IMR-90 (cell line): ENCODE measurements around the gene GAB1. TPM values are rescaled to one million over a fixed set of nuclear protein-coding genes. Genes with fewer than 3 reads are reported as not detected.

ENCODE experiments used
- ATAC-seq: fragments of 200-7000 bp; cut with Tn5 transposase; 2 replicates; pipeline ENCODE4 v1.9.1; 2020; ENCODE audit warnings: low read depth, mild to moderate bottlenecking, moderate library complexity
- BruUV-seq: library from RNA; stranded (reverse); fragments of 400-500 nt; replicated peaks from 2 replicates; lab custom pipeline; 2021; lab: Mats Ljungman, UMichigan
- CTCF ChIA-PET: fragments of 300-600 bp; formaldehyde crosslinking; extraction: SDS; loops from one replicate; lab custom pipeline; 2021; ENCODE audit warnings: antibody characterized with exemption; lab: Yijun Ruan, JAX
- POLR2A ChIA-PET: fragments of 300-600 bp; sonication (Branson Sonifier 250); formaldehyde crosslinking; loops from one replicate; lab custom pipeline; 2022; ENCODE audit warnings: antibody characterized with exemption; ENCODE audit not compliant: unreplicated experiment; lab: Charles Lee
- DNase-seq: peaks from one replicate; pipeline ENCODE4 v3.0.0; 2013
- H2AFZ ChIP-seq: replicated peaks from 2 replicates; pipeline ENCODE3; 2013; ENCODE audit warnings: low read length, mild to moderate bottlenecking; ENCODE audit not compliant: poor library complexity
- H2AK5ac ChIP-seq: 2 replicates; pipeline ENCODE4 v1.6.1; 2013; ENCODE audit warnings: low read depth, low read length, inconsistent platforms
- H2AK9ac ChIP-seq: replicated peaks from 2 replicates; pipeline ENCODE3; 2013; ENCODE audit warnings: mild to moderate bottlenecking, low read depth, low read length, moderate library complexity; ENCODE audit not compliant: poor library complexity
- H2BK120ac ChIP-seq: 2 replicates; pipeline ENCODE4 v1.6.1; 2013; ENCODE audit warnings: low read depth, low read length, inconsistent platforms
- H2BK15ac ChIP-seq: 3 replicates; pipeline ENCODE4 v1.6.1; 2013; ENCODE audit warnings: low read depth, low read length, inconsistent platforms
- H2BK20ac ChIP-seq: 2 replicates; pipeline ENCODE4 v1.6.1; 2013; ENCODE audit warnings: low read depth, mild to moderate bottlenecking, inconsistent platforms, low read length, moderate library complexity
- H2BK5ac ChIP-seq: 2 replicates; pipeline ENCODE4 v1.6.1; 2013; ENCODE audit warnings: mild to moderate bottlenecking, low read depth, low read length, inconsistent platforms; ENCODE audit not compliant: poor library complexity, severe bottlenecking
- H3K14ac ChIP-seq: replicated peaks from 2 replicates; pipeline ENCODE4 v1.6.1; 2013; ENCODE audit warnings: low read depth, low read length, inconsistent platforms
- H3K18ac ChIP-seq: 2 replicates; pipeline ENCODE4 v1.6.1; 2013; ENCODE audit warnings: low read depth, low read length, control low read depth
- H3K23ac ChIP-seq: 2 replicates; pipeline ENCODE4 v1.6.1; 2013; ENCODE audit warnings: low read depth, low read length, inconsistent platforms
- H3K27ac ChIP-seq: 2 replicates; pipeline ENCODE4 v1.5.1; 2013; ENCODE audit warnings: mild to moderate bottlenecking, control low read depth, low read length; ENCODE audit not compliant: insufficient read depth
- H3K27me3 ChIP-seq: 2 replicates; pipeline ENCODE4 v1.6.1; 2013; ENCODE audit warnings: low read length; ENCODE audit not compliant: control insufficient read depth, insufficient read depth
- H3K36me3 ChIP-seq: 2 replicates; pipeline ENCODE4 v1.6.1; 2013; ENCODE audit warnings: low read length, mixed read lengths; ENCODE audit not compliant: control insufficient read depth, insufficient read depth
- H3K4ac ChIP-seq: 2 replicates; pipeline ENCODE4 v1.6.1; 2013; ENCODE audit warnings: low read depth, low read length, inconsistent platforms
- H3K4me1 ChIP-seq: 2 replicates; pipeline ENCODE4 v1.6.1; 2013; ENCODE audit warnings: low read length, mixed read lengths; ENCODE audit not compliant: control insufficient read depth, insufficient read depth
- H3K4me2 ChIP-seq: 2 replicates; pipeline ENCODE4 v1.6.1; 2013; ENCODE audit warnings: low read depth, mild to moderate bottlenecking, control low read depth, low read length, moderate library complexity
- H3K4me3 ChIP-seq: 2 replicates; pipeline ENCODE4 v1.5.1; 2013; ENCODE audit warnings: low read depth, mild to moderate bottlenecking, control low read depth, low read length, moderate library complexity; ENCODE audit not compliant: insufficient read depth
- H3K56ac ChIP-seq: 2 replicates; pipeline ENCODE4 v1.6.1; 2013; ENCODE audit warnings: low read length, inconsistent platforms; ENCODE audit not compliant: insufficient read depth; ENCODE audit errors: extremely low read depth
- H3K79me1 ChIP-seq, 2 experiments: 2 replicates each; pipeline ENCODE4 v1.6.1; 2013; ENCODE audit warnings: low read length in 2 of 2, inconsistent platforms in 1 of 2, low read depth in 1 of 2
- H3K9ac ChIP-seq: 2 replicates; pipeline ENCODE4 v1.6.1; 2013; ENCODE audit warnings: low read depth, low read length, control low read depth
- H3K9me1 ChIP-seq: 2 replicates; pipeline ENCODE4 v1.6.1; 2013; ENCODE audit warnings: low read length, inconsistent platforms; ENCODE audit not compliant: insufficient read depth
- H3K9me3 ChIP-seq: 2 replicates; pipeline ENCODE4 v1.6.1; 2013; ENCODE audit warnings: low read length; ENCODE audit not compliant: control insufficient read depth, insufficient read depth
- H4K20me1 ChIP-seq: 2 replicates; pipeline ENCODE4 v1.6.1; 2013; ENCODE audit warnings: low read length, inconsistent platforms; ENCODE audit not compliant: insufficient read depth
- H4K5ac ChIP-seq: 2 replicates; pipeline ENCODE4 v1.6.1; 2013; ENCODE audit warnings: mild to moderate bottlenecking, low read depth, low read length, control low read depth
- H4K8ac ChIP-seq, 2 experiments: 2 replicates each; pipeline ENCODE4 v1.6.1; 2013; ENCODE audit warnings: low read depth in 2 of 2, low read length in 2 of 2, control low read depth in 1 of 2, inconsistent platforms in 1 of 2
- H4K91ac ChIP-seq: 2 replicates; pipeline ENCODE4 v1.6.1; 2013; ENCODE audit warnings: low read depth, low read length, inconsistent platforms; ENCODE audit not compliant: insufficient read depth
- CEBPB ChIP-seq: IDR thresholded peaks from 2 replicates; pipeline ENCODE4 v1.6.1; 2012; ENCODE audit warnings: low read depth, low read length, improper control_type of control experiment
- RCOR1 ChIP-seq: IDR thresholded peaks from 2 replicates; pipeline ENCODE4 v1.6.1; 2012; ENCODE audit warnings: mild to moderate bottlenecking, low read length, improper control_type of control experiment; ENCODE audit not compliant: insufficient replicate concordance
- WGBS, 2 experiments: methylation state at CpG; one replicate each; pipeline versions ENCODE4 v1.1.5 to v1.1.7; 2013; ENCODE audit warnings: missing lambda C conversion rate in 2 of 2; ENCODE audit not compliant: insufficient read length in 1 of 2; ENCODE audit errors: extremely low coverage in 2 of 2; 5-methylcytosine and 5-hydroxymethylcytosine counted together
- dilution Hi-C: fragments of 300-500 bp; cut with HindIII; formaldehyde crosslinking; loops from one replicate; pipeline ENCODE4 v1.14.3; 2018; ENCODE audit warnings: low sequenced_read_pairs; ENCODE audit not compliant: unreplicated experiment
- in situ Hi-C: fragments of 300-500 bp; cut with MboI; formaldehyde crosslinking; loops from 3 replicates; pipeline ENCODE4 v1.14.3; 2019; ENCODE audit warnings: low sequenced_read_pairs, inconsistent platforms, mixed read lengths
- intact Hi-C: fragments of 100-400 bp; cut with micrococcal nuclease; formaldehyde crosslinking; loops from 2 replicates; pipeline ENCODE4 v1.10.0; 2022
- polyA plus RNA-seq, 3 experiments: library from polyadenylated mRNA; depleted of rRNA; stranded (reverse); fragments of >200 nt; gene quantifications; 2 replicates each; pipeline ENCODE4 v1.2.3, GENCODE V29; 2012; ENCODE audit warnings: low replicate concordance in 1 of 3
- total RNA-seq: library from RNA; depleted of rRNA; stranded (reverse); fragments of >200 nt; gene quantifications from 2 replicates; pipeline ENCODE4 v1.2.3, GENCODE V29; 2012

Gene GAB1
- total and polyA plus RNA-seq, 2 of the 4 experiments (the other 2 are of a cell fraction): 2.8 to 12.0 TPM

DNA sequence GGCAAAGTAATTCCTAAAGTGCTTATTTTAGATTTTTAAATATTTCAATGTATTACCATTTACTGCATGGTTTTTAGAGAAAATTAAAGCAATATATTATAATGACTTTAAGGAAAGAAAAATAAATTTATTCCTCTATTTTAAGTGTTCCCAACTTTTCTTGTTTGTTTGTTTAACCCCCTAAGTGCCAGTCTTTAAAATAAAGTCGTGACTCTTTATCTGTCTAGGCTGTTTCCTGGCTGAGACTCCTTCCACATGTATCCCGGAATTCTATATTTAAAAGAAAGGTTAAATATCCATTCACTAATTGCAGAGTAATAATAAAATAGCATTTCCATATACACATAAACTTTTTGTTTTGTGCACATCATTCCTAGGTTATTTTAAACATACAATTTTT lies 71.2 kb downstream of the GAB1 start:
- Histone ChIP-seq H3K4me2 (no peak overlapping the region), H3K36me3 (no peaks in the 10 kb centered on the region), H3K9me3 (no peaks in the 10 kb centered on the region), H3K4me1 (peaks cover 16% of the 10 kb centered on the region), H3K4me3 (no peak overlapping the region), H3K27ac (no peak overlapping the region), H3K23ac (no peak overlapping the region), H3K27me3 (no peaks in the 10 kb centered on the region), H2AK9ac (no peak overlapping the region), H3K9me1 (peaks cover 11% of the 10 kb centered on the region), H3K9ac (no peak overlapping the region), H2BK120ac (no peak overlapping the region), H4K8ac (no peak overlapping the region), H3K14ac (no peak overlapping the region), H2BK15ac (no peak overlapping the region), H4K91ac (no peak overlapping the region), H4K5ac (no peak overlapping the region), H3K79me1 (peaks cover 22 to 49% of the 10 kb centered on the region in 2 experiments), H2BK5ac (no peak overlapping the region), H2AFZ (no peak overlapping the region), H4K20me1 (0 out of 2 replicates have a peak, but pooled peaks cover 13% of the 10 kb centered on the region), H2BK20ac (no peak overlapping the region), H2AK5ac (no peak overlapping the region), H3K18ac (no peak overlapping the region), H3K4ac (no peak overlapping the region), H3K56ac (no peak overlapping the region)
- in situ Hi-C loops (no loop called here), dilution Hi-C loops (no loop called here), intact Hi-C loops (no loop called here)
- DNase-seq (no peak), ATAC-seq (no peak)
- ChIA-PET CTCF (interaction anchor here (1.0 kb wide), 1 partner anchor 12 kb away, joined by 4 read pairs; no protein-coding TSS in a partner anchor), POLR2A (no interaction called here)
- BruUV-seq: no TSS peak
- no peak for TF ChIP-seq RCOR1
- TF ChIP-seq CEBPB: no peak
- no CpG with 5 or more reads among the region's 2 CpGs for WGBS, 2 experiments
